Smooth muscle cell (in vitro differentiated cells): ENCODE measurements around the gene SMARCD1. TPM values are rescaled to one million over a fixed set of nuclear protein-coding genes. Genes with fewer than 3 reads are reported as not detected.

Experiments
- DNase-seq: peaks from one replicate; lab custom pipeline; 2025; ENCODE audit not compliant: unreplicated experiment; lab: John Stamatoyannopoulos, UW
- H2AFZ ChIP-seq: fragments of 200-600 bp; sonication (generic); 2 replicates; pipeline ENCODE4 v1.6.0; 2016; ENCODE audit warnings: antibody characterized with exemption, low read depth, mild to moderate bottlenecking
- H3F3A ChIP-seq: fragments of 200-600 bp; sonication (generic); 2 replicates; pipeline ENCODE4 v1.6.0; 2017; ENCODE audit warnings: antibody characterized with exemption, low read depth
- H3K27ac ChIP-seq: fragments of 200-600 bp; sonication (generic); 2 replicates; pipeline ENCODE4 v1.5.1; 2016; ENCODE audit warnings: low read depth, mild to moderate bottlenecking
- H3K27me3 ChIP-seq: fragments of 200-600 bp; sonication (generic); 2 replicates; pipeline ENCODE4 v1.6.1; 2016; ENCODE audit warnings: low read depth, mild to moderate bottlenecking
- H3K36me3 ChIP-seq: fragments of 200-600 bp; sonication (generic); 2 replicates; pipeline ENCODE4 v1.5.1; 2016; ENCODE audit warnings: low read depth
- H3K4me1 ChIP-seq: fragments of 200-600 bp; sonication (generic); 2 replicates; pipeline ENCODE4 v1.5.1; 2016; ENCODE audit warnings: low read depth
- H3K4me2 ChIP-seq: fragments of 200-600 bp; sonication (generic); 2 replicates; pipeline ENCODE4 v1.6.0; 2016; ENCODE audit warnings: mild to moderate bottlenecking
- H3K4me3 ChIP-seq: fragments of 200-600 bp; sonication (generic); 2 replicates; pipeline ENCODE4 v1.5.1; 2016; ENCODE audit warnings: mild to moderate bottlenecking
- H3K79me2 ChIP-seq: fragments of 200-600 bp; sonication (generic); 2 replicates; pipeline ENCODE4 v1.6.0; 2016; ENCODE audit warnings: low read depth, mild to moderate bottlenecking
- H3K9ac ChIP-seq: fragments of 200-600 bp; sonication (generic); 2 replicates; pipeline ENCODE4 v1.6.0; 2016; ENCODE audit warnings: low read depth
- H3K9me3 ChIP-seq: fragments of 200-600 bp; sonication (generic); replicated peaks from 2 replicates; pipeline ENCODE4 v1.5.1; 2016; ENCODE audit warnings: low read depth
- H4K20me1 ChIP-seq: fragments of 200-600 bp; sonication (generic); 2 replicates; pipeline ENCODE4 v1.6.0; 2016; ENCODE audit warnings: low read depth
- WGBS: methylation state at CpG from one replicate; pipeline ENCODE4 v1.1.7; 2016; ENCODE audit warnings: low lambda C conversion rate; 5-methylcytosine and 5-hydroxymethylcytosine counted together
- polyA plus RNA-seq: library from polyadenylated mRNA; unstranded; fragments of >200 nt; fragmentation: Nextera tagmentation; extraction: Ambion mirVana; gene quantifications from 2 replicates; pipeline ENCODE4 v1.2.1, GENCODE V29; 2016
- total RNA-seq: library from RNA; depleted of rRNA; stranded (reverse); fragments of >200 nt; gene quantifications from 2 replicates; pipeline ENCODE4 v1.2.3, GENCODE V29; 2014
- TF ChIP-seq, protein P1 (sequence below): fragments of 200-600 bp; sonication (generic); IDR thresholded peaks from 2 replicates; pipeline ENCODE4 v1.5.1; 2017; ENCODE audit warnings: borderline replicate concordance, mild to moderate bottlenecking, antibody characterized with exemption; ENCODE audit not compliant: insufficient read depth, poor library complexity, severe bottlenecking

The SMARCD1 gene
- total and polyA plus RNA-seq, 2 experiments from 2014 or later, result 24.1 to 39.6 TPM

DNA sequence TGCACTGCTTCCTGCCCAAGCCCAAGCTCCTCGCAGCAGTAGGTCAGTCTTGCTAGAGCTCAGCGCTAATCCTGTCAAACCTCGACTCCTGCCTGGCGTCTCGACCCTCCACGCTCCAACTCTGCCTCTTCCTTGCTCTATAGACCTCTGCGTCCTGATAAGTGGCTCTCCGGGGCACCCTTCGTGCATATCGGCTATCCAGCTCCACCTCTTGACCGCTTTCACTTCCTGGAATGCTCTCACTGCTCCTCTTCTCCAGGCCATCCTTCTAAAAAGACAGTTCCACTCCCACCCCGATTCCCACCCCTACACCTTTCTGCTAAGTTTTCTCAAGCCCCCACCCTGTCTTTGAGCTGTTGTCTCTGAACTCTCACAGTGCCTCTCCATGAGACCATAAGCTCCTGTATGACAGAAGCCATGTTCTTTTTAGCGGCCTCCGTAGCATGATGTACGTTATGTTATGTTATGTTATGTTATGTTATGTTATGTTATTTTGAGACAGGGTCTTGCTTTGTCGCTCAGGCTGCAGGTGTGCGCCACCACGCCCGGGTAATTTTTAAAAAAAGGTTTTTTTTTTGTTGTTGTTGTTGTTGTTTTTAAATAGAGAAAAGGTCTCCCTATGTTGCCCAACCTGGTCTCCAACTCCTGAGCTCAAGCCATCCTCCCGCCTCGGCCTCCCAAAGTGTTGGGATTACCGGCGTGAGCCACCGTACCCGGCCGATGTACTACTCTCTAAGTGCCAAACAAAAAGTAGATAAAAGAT is 27.5 kb downstream of the SMARCD1 start:
- peaks cover 46% of the 10 kb centered on the region for H3K79me2 ChIP-seq
- TF ChIP-seq, protein P1, sequence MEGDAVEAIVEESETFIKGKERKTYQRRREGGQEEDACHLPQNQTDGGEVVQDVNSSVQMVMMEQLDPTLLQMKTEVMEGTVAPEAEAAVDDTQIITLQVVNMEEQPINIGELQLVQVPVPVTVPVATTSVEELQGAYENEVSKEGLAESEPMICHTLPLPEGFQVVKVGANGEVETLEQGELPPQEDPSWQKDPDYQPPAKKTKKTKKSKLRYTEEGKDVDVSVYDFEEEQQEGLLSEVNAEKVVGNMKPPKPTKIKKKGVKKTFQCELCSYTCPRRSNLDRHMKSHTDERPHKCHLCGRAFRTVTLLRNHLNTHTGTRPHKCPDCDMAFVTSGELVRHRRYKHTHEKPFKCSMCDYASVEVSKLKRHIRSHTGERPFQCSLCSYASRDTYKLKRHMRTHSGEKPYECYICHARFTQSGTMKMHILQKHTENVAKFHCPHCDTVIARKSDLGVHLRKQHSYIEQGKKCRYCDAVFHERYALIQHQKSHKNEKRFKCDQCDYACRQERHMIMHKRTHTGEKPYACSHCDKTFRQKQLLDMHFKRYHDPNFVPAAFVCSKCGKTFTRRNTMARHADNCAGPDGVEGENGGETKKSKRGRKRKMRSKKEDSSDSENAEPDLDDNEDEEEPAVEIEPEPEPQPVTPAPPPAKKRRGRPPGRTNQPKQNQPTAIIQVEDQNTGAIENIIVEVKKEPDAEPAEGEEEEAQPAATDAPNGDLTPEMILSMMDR, result no peak
- H3K9me3 ChIP-seq, result no peaks in the 10 kb centered on the region
- 34% methylated on average over 26 of the region's 26 CpGs for WGBS
- peaks cover 5% of the 10 kb centered on the region for H4K20me1 ChIP-seq
- no peaks in the 10 kb centered on the region for H3K27me3 ChIP-seq
- peaks cover 5% of the 10 kb centered on the region for H3F3A ChIP-seq
- peak overlapping the region; percentile 79 for H3K4me3 ChIP-seq
- H3K9ac ChIP-seq, result peak overlapping the region; percentile 63
- peaks cover 17% of the 10 kb centered on the region for H3K4me1 ChIP-seq
- DNase-seq, result no peak
- H3K4me2 ChIP-seq, result peak overlapping the region; percentile 90
- no peaks in the 10 kb centered on the region for H3K36me3 ChIP-seq
- peak overlapping the region; percentile 79 for H2AFZ ChIP-seq
- H3K27ac ChIP-seq, result peak overlapping the region; percentile 79

DNA sequence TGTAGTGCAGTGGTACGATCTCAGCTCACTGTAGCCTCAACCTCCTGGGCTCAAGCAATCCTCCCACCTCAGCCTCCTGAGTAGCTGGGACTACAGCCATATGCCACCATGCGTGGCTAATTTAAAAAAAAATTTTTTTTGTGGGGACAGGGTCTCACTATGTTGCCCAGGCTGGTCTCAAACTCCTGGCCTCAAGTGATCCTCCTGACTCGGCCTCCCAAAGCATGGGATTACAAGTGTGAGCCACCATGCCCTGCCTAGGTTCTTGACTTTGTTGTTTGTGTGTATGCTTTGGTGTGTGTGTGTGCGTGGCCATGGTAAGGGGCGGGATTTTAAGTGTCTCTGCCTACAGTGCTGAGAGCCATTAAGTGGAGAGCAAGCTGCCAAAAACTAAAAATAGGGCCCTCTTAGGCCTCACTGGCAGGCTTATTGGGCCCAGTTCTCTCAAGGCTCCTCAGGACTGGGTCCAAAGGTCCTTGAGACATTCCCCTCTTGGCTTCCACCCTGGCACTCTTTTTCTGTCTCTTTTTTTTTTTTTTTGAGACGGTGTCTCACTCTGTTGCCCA is 32.0 kb downstream of the SMARCD1 start:
- 97% methylated on average over 6 of the region's 6 CpGs for WGBS
- H3K9ac ChIP-seq, result no peak overlapping the region
- no peak overlapping the region for H3K4me3 ChIP-seq
- no peaks in the 10 kb centered on the region for H3K9me3 ChIP-seq
- H3K36me3 ChIP-seq, result no peaks in the 10 kb centered on the region
- DNase-seq, result no peak
- TF ChIP-seq, protein P1, result no peak
- peaks cover 3% of the 10 kb centered on the region for H3F3A ChIP-seq
- no peak overlapping the region for H2AFZ ChIP-seq
- peaks cover 55% of the 10 kb centered on the region for H3K79me2 ChIP-seq
- H3K27me3 ChIP-seq, result no peaks in the 10 kb centered on the region
- peaks cover 4% of the 10 kb centered on the region for H3K4me1 ChIP-seq
- H4K20me1 ChIP-seq, result peaks cover 20% of the 10 kb centered on the region
- H3K4me2 ChIP-seq, result no peak overlapping the region
- H3K27ac ChIP-seq, result no peak overlapping the region

DNA sequence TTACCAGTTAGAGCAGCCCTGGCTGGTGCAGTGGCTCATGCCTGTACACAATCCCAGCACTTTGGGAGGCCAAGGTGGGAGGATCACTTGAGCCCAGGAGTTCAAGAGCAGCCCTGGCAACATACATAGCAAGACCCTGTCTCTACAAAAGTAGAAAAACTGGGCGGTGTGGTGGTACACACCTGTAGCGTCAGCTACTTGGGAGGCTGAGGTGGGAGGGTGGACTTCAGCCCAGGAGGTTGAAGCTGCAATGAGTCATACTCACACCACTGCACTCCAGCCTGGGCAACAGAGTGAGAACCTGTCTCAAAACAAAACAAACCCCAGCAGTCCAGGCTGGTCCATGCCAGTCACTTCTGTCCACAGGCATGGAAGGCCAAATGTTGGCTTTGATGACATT is 34.2 kb downstream of the SMARCD1 start:
- Histone ChIP-seq H3K9me3 (no peaks in the 10 kb centered on the region), H3K27me3 (no peaks in the 10 kb centered on the region), H3K36me3 (no peaks in the 10 kb centered on the region), H3K4me1 (no peaks in the 10 kb centered on the region), H3K4me2 (no peak overlapping the region), H4K20me1 (peaks cover 20% of the 10 kb centered on the region), H3K4me3 (no peak overlapping the region), H3K9ac (no peak overlapping the region), H3K79me2 (peaks cover 39% of the 10 kb centered on the region), H2AFZ (no peak overlapping the region), H3K27ac (no peak overlapping the region), H3F3A (no peaks in the 10 kb centered on the region)
- WGBS, result 96% methylated on average over 2 of the region's 2 CpGs
- TF ChIP-seq, protein P1, result no peak
- no peak for DNase-seq

DNA sequence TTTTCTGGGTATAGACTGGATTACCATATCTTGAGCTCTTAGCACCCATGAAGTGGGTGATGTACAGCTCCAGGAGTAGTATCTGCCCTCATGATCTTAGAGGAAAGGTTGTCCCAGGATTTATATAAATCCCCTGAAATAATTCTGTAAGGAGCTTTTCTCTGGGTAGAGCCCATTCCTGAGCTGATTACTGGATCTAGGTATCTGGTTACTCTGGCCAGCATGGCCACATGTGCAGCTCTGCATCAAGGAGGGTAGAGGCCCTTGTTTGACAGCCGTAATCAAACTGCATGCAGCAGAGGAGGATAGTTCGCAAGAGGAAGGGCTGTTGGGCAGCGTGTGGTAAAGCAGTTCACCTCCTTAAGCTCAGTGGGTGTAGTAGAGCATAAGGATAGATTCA is 35.4 kb downstream of the SMARCD1 start:
- no peak for DNase-seq
- TF ChIP-seq, protein P1, result no peak
- Histone ChIP-seq H3K9ac (no peak overlapping the region), H3K79me2 (peaks cover 31% of the 10 kb centered on the region), H3F3A (peaks cover 3% of the 10 kb centered on the region), H4K20me1 (peaks cover 20% of the 10 kb centered on the region), H3K27me3 (no peaks in the 10 kb centered on the region), H3K4me3 (no peak overlapping the region), H2AFZ (no peak overlapping the region), H3K36me3 (no peaks in the 10 kb centered on the region), H3K4me2 (no peak overlapping the region), H3K4me1 (no peaks in the 10 kb centered on the region), H3K9me3 (no peaks in the 10 kb centered on the region), H3K27ac (no peak overlapping the region)
- 96% methylated on average over 3 of the region's 3 CpGs for WGBS
